MM.1S (cell line): Measurements from ENCODE around the gene GNL3.

Experiments used
- EZH2 ChIP-seq: fragments of 300-600 bp; sonication (generic); optimal IDR thresholded peaks from 2 replicates; pipeline ENCODE3; 2017; ENCODE audit warnings: low read depth, mild to moderate bottlenecking, antibody characterized with exemption, low read length, mixed read lengths
- TF ChIP-seq, protein P1 (sequence below): fragments of 300-600 bp; sonication (generic); IDR thresholded peaks from 2 replicates; pipeline ENCODE4 v1.5.1; 2016; ENCODE audit warnings: antibody characterized with exemption, low read length, mixed read lengths

DNA sequence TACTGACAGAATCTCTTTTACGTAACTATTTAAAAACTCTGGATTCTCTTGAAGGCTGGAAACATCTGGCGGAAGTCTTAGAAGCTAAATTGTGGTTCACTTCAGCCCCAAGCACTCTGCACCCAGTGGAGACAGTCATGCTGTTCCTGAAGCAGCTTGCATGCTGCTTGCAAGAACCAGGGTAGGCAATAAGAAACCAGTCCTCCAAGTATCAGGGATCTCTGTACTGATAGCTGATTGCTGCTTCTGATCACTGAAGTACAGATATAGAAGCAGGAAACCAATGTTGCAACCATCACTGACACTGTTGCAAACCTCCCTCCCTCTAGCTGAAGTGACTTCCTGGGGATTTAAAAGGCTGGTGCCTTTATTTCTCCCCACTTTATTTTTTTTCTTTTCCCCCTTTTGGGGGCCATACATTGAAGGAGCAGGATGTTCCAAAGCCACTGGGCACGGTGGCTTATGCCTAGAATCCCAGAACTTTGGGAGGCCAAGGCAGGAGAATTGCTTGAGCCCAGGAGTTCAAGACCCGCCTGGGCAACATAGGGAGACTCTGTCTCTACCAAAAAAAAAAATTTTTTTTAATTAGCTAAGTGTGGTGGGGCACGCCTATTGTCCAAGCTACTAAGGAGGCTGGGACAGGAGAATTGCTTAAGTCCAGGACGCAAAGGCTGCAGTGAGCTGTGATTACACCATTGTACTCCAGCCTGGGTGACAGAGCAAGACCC, 35.3 kb downstream of the GNL3 start:
- TF ChIP-seq, protein P1, sequence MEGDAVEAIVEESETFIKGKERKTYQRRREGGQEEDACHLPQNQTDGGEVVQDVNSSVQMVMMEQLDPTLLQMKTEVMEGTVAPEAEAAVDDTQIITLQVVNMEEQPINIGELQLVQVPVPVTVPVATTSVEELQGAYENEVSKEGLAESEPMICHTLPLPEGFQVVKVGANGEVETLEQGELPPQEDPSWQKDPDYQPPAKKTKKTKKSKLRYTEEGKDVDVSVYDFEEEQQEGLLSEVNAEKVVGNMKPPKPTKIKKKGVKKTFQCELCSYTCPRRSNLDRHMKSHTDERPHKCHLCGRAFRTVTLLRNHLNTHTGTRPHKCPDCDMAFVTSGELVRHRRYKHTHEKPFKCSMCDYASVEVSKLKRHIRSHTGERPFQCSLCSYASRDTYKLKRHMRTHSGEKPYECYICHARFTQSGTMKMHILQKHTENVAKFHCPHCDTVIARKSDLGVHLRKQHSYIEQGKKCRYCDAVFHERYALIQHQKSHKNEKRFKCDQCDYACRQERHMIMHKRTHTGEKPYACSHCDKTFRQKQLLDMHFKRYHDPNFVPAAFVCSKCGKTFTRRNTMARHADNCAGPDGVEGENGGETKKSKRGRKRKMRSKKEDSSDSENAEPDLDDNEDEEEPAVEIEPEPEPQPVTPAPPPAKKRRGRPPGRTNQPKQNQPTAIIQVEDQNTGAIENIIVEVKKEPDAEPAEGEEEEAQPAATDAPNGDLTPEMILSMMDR, result no peak
- TF ChIP-seq EZH2, result no peak
